Panc1 (cell line): ENCODE data around the gene HS2ST1.

Experiments
- POLR2AphosphoS5 ChIP-seq: IDR thresholded peaks from 2 replicates; pipeline ENCODE4 v1.6.1; 2012; ENCODE audit warnings: mild to moderate bottlenecking, low read depth, low read length, moderate library complexity
- REST ChIP-seq, 2 experiments: IDR thresholded peaks; 2 replicates each; pipeline ENCODE4 v1.6.1; 2011 to 2012; ENCODE audit warnings: low read depth in 2 of 2, control low read depth in 1 of 2, low read length in 1 of 2, mild to moderate bottlenecking in 1 of 2, moderate library complexity in 1 of 2; ENCODE audit not compliant: insufficient read depth in 1 of 2
- TF ChIP-seq, protein P1 (sequence below): fragments of 450-650 bp; IDR thresholded peaks from 2 replicates; pipeline ENCODE4 v1.5.1; 2017; ENCODE audit warnings: mild to moderate bottlenecking

GRCh38 chr1:87155170-87155569 is 240.7 kb downstream of the HS2ST1 start:
- TF ChIP-seq, protein P1, sequence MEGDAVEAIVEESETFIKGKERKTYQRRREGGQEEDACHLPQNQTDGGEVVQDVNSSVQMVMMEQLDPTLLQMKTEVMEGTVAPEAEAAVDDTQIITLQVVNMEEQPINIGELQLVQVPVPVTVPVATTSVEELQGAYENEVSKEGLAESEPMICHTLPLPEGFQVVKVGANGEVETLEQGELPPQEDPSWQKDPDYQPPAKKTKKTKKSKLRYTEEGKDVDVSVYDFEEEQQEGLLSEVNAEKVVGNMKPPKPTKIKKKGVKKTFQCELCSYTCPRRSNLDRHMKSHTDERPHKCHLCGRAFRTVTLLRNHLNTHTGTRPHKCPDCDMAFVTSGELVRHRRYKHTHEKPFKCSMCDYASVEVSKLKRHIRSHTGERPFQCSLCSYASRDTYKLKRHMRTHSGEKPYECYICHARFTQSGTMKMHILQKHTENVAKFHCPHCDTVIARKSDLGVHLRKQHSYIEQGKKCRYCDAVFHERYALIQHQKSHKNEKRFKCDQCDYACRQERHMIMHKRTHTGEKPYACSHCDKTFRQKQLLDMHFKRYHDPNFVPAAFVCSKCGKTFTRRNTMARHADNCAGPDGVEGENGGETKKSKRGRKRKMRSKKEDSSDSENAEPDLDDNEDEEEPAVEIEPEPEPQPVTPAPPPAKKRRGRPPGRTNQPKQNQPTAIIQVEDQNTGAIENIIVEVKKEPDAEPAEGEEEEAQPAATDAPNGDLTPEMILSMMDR: no peak
- TF ChIP-seq POLR2AphosphoS5: no peak
- TF ChIP-seq REST (IDR thresholded peaks at IDR 0.05; ENCODE audit: insufficient read depth in 1 of 2, low read depth in 2 of 2, low read length in 1 of 2): no peak
